HEK293T (cell line): Measurements from ENCODE around the gene ZDHHC16.

Experiments
- ARNT ChIP-seq: fragments of 450-650 bp; IDR thresholded peaks from 2 replicates; pipeline ENCODE4 v1.6.1; 2017; ENCODE audit warnings: mild to moderate bottlenecking
- CTBP1 ChIP-seq: fragments of 450-650 bp; IDR thresholded peaks from 2 replicates; pipeline ENCODE4 v1.6.1; 2016; ENCODE audit warnings: borderline replicate concordance
- ELF4 ChIP-seq: fragments of 450-650 bp; IDR thresholded peaks from 2 replicates; pipeline ENCODE4 v1.6.1; 2017; ENCODE audit warnings: antibody characterized with exemption
- FOXA1 ChIP-seq: fragments of 450-650 bp; IDR thresholded peaks from 2 replicates; pipeline ENCODE4 v1.6.1; 2016; ENCODE audit warnings: mild to moderate bottlenecking
- FOXM1 ChIP-seq: fragments of 450-650 bp; IDR thresholded peaks from 2 replicates; pipeline ENCODE4 v1.6.1; 2017; ENCODE audit warnings: mild to moderate bottlenecking, borderline replicate concordance
- LEF1 ChIP-seq: fragments of 450-650 bp; IDR thresholded peaks from 2 replicates; pipeline ENCODE4 v1.6.1; 2017; ENCODE audit warnings: mild to moderate bottlenecking, borderline replicate concordance
- SP1 ChIP-seq: fragments of 450-650 bp; IDR thresholded peaks from 2 replicates; pipeline ENCODE4 v1.6.1; 2017
- TARDBP ChIP-seq: fragments of 450-650 bp; IDR thresholded peaks from 2 replicates; pipeline ENCODE4 v1.6.1; 2016
- ZNF384 ChIP-seq: fragments of 450-650 bp; IDR thresholded peaks from 2 replicates; pipeline ENCODE4 v1.6.1; 2016

DNA sequence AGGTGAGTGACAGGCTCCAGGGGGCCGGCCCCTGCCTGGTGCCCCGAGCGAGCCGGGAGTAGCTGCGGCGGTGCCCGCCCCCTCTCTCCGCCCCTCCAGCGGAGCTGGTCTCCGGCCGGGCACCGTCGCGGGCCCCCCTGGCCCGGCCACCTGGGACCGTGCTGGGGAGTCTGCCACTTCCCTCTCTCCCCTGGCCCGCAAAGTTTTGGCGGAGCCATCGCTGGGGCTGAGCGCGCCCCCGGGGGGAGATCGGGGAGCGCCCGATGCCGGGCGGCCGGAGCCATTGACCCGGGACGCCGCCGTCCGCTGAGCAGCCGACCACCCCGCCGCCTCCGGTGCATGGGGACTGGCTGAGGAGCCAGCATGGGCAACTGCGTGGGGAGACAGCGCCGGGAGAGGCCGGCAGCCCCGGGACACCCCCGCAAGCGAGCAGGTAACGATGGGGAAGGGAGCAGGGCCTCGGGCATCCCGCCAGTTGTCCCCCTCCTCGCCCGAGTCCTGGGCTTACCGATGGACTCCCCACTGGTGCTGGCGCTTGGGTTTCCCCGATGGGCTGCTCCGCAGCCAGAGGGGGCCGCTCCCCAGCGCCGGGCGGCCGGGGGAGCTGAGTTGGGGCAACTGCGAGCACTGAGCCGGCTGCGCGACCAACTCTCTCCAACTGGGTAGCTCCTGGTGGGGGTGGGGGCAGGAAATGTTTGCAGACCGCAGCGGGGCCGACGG lies 53.0 kb downstream of the ZDHHC16 start, which contains the start of gene UBTD1:
- TF ChIP-seq ELF4 (no peak), FOXA1 (no peak), ARNT (no peak), SP1 (no peak), FOXM1 (no peak), TARDBP (no peak), LEF1 (no peak), ZNF384 (no peak), CTBP1 (no peak)
